GM19395 (cell line): ENCODE results near the gene GHRHR.

ENCODE experiments used
- ATAC-seq: cut with Tn5 transposase; IDR thresholded peaks from one replicate; pipeline ENCODE4 v1.9.1; 2021; ENCODE audit warnings: mild to moderate bottlenecking, moderate library complexity; ENCODE audit not compliant: unreplicated experiment

The GHRHR gene

GRCh38 chr7:31002256-31002655, 38.5 kb downstream of the GHRHR start:
- ATAC-seq: no peak

- ATAC-seq: no peak
Measured at GRCh38 chr7:31003097-31003496, 39.3 kb downstream of the GHRHR start.

GRCh38 chr7:31003721-31004120, 40.0 kb downstream of the GHRHR start:
- ATAC-seq: no peak

GRCh38 chr7:31004393-31004792, 40.6 kb downstream of the GHRHR start:
- no peak for ATAC-seq

GRCh38 chr7:31006857-31007256, 43.1 kb downstream of the GHRHR start:
- ATAC-seq: no peak

GRCh38 chr7:31007634-31008033, 43.9 kb downstream of the GHRHR start:
- ATAC-seq: no peak

GRCh38 chr7:31014826-31015225, 51.1 kb downstream of the GHRHR start:
- no peak for ATAC-seq

- ATAC-seq: no peak
Measured at GRCh38 chr7:31017032-31017675, 53.4 kb downstream of the GHRHR start.

- ATAC-seq: no peak
Measured at GRCh38 chr7:31017721-31018120, 54.0 kb downstream of the GHRHR start.

- no peak for ATAC-seq
Measured at GRCh38 chr7:31019509-31019908, 55.8 kb downstream of the GHRHR start.

GRCh38 chr7:31020161-31020560, 56.4 kb downstream of the GHRHR start:
- no peak for ATAC-seq

GRCh38 chr7:31020652-31021051, 56.9 kb downstream of the GHRHR start:
- ATAC-seq: no peak

GRCh38 chr7:31022117-31022516, 58.4 kb downstream of the GHRHR start:
- ATAC-seq: no peak

GRCh38 chr7:31022726-31023125, 59.0 kb downstream of the GHRHR start:
- ATAC-seq: no peak

- ATAC-seq: no peak
Measured at GRCh38 chr7:31023877-31024276, 60.1 kb downstream of the GHRHR start.

- no peak for ATAC-seq
Measured at GRCh38 chr7:31027161-31027965, 63.6 kb downstream of the GHRHR start.

- no peak for ATAC-seq
Measured at GRCh38 chr7:31028006-31028405, 64.3 kb downstream of the GHRHR start.

GRCh38 chr7:31028417-31028992, 64.8 kb downstream of the GHRHR start:
- ATAC-seq: no peak
